H9 (cell line): ENCODE data around the gene SRSF4. TPM values are rescaled to one million over a fixed set of nuclear protein-coding genes. Genes with fewer than 3 reads are reported as not detected.

Experiments used
- DNase-seq: peaks from one replicate; pipeline ENCODE4 v3.0.0-alpha.2; 2017
- H2AFZ ChIP-seq: one replicate; pipeline ENCODE4 v1.6.1; 2013; ENCODE audit warnings: mild to moderate bottlenecking, low read length, control low read depth, moderate library complexity
- H2AK5ac ChIP-seq: 2 replicates; pipeline ENCODE4 v1.6.1; 2013; ENCODE audit warnings: low read length, control low read depth, mixed read lengths; ENCODE audit not compliant: insufficient read length
- H2BK120ac ChIP-seq: one replicate; pipeline ENCODE4 v1.6.1; 2013; ENCODE audit warnings: low read depth, mild to moderate bottlenecking, low read length, control low read depth, inconsistent platforms; ENCODE audit not compliant: poor library complexity, severe bottlenecking
- H2BK12ac ChIP-seq: 2 replicates; pipeline ENCODE4 v1.6.1; 2013; ENCODE audit warnings: low read length, control low read depth, mixed read lengths, low read depth; ENCODE audit not compliant: insufficient read length
- H2BK15ac ChIP-seq: 2 replicates; pipeline ENCODE4 v1.6.1; 2013; ENCODE audit warnings: low read depth, low read length, control low read depth
- H2BK20ac ChIP-seq: one replicate; pipeline ENCODE4 v1.6.1; 2013; ENCODE audit warnings: low read depth, mild to moderate bottlenecking, low read length, control low read depth, inconsistent platforms; ENCODE audit not compliant: poor library complexity, severe bottlenecking
- H2BK5ac ChIP-seq: 2 replicates; pipeline ENCODE4 v1.6.1; 2013; ENCODE audit warnings: low read length, control low read depth, mixed read lengths; ENCODE audit not compliant: insufficient read length
- H3K14ac ChIP-seq: 2 replicates; pipeline ENCODE4 v1.6.1; 2013; ENCODE audit warnings: low read length, control low read depth; ENCODE audit not compliant: insufficient read depth
- H3K18ac ChIP-seq: 2 replicates; pipeline ENCODE4 v1.6.1; 2013; ENCODE audit warnings: low read depth, mild to moderate bottlenecking, mixed read lengths, low read length, control low read depth; ENCODE audit not compliant: insufficient read length
- H3K23ac ChIP-seq: 2 replicates; pipeline ENCODE4 v1.6.1; 2013; ENCODE audit warnings: low read length, control low read depth, mixed read lengths, low read depth; ENCODE audit not compliant: insufficient read length
- H3K23me2 ChIP-seq: 2 replicates; pipeline ENCODE4 v1.6.1; 2013; ENCODE audit warnings: low read depth, mild to moderate bottlenecking, mixed read lengths, low read length, control low read depth; ENCODE audit not compliant: insufficient read length, poor library complexity, severe bottlenecking
- H3K27ac ChIP-seq: 2 replicates; pipeline ENCODE4 v1.5.1; 2013; ENCODE audit warnings: low read length, control low read depth, mixed read lengths, low read depth; ENCODE audit not compliant: insufficient read length
- H3K27me3 ChIP-seq: 2 replicates; pipeline ENCODE4 v1.6.1; 2013; ENCODE audit warnings: low read length, control low read depth, inconsistent platforms; ENCODE audit not compliant: insufficient read depth
- H3K4ac ChIP-seq: 2 replicates; pipeline ENCODE4 v1.6.1; 2013; ENCODE audit warnings: low read depth, mild to moderate bottlenecking, control low read depth, inconsistent platforms, low read length, moderate library complexity
- H3K4me1 ChIP-seq: 2 replicates; pipeline ENCODE4 v1.6.1; 2013; ENCODE audit warnings: low read length, control low read depth, inconsistent platforms; ENCODE audit not compliant: insufficient read depth
- H3K4me2 ChIP-seq: 2 replicates; pipeline ENCODE4 v1.6.1; 2013; ENCODE audit warnings: low read length, control low read depth, mixed read lengths; ENCODE audit not compliant: insufficient read length, insufficient read depth
- H3K56ac ChIP-seq: 2 replicates; pipeline ENCODE4 v1.6.1; 2013; ENCODE audit warnings: low read depth, mild to moderate bottlenecking, mixed read lengths, low read length, control low read depth; ENCODE audit not compliant: insufficient read length
- H3K79me1 ChIP-seq: 2 replicates; pipeline ENCODE4 v1.6.1; 2013; ENCODE audit warnings: low read depth, mild to moderate bottlenecking, moderate library complexity, low read length, control low read depth, inconsistent platforms; ENCODE audit not compliant: insufficient read depth, poor library complexity, severe bottlenecking
- H3K79me2 ChIP-seq: 2 replicates; pipeline ENCODE4 v1.6.1; 2013; ENCODE audit warnings: low read length, control low read depth, inconsistent platforms; ENCODE audit not compliant: insufficient read depth
- H3K9ac ChIP-seq: 2 replicates; pipeline ENCODE4 v1.6.1; 2013; ENCODE audit warnings: low read length, control low read depth, mixed read lengths; ENCODE audit not compliant: insufficient read length; ENCODE audit errors: extremely low read depth
- H3K9me3 ChIP-seq: one replicate; pipeline ENCODE4 v1.6.1; 2013; ENCODE audit warnings: low read depth, low read length, inconsistent platforms; ENCODE audit not compliant: control insufficient read depth
- H3T11ph ChIP-seq: one replicate; pipeline ENCODE4 v1.6.1; 2013; ENCODE audit warnings: mild to moderate bottlenecking, low read length, control low read depth, inconsistent platforms
- H4K20me1 ChIP-seq: one replicate; pipeline ENCODE4 v1.6.1; 2013; ENCODE audit not compliant: control insufficient read depth, insufficient read length, insufficient read depth
- H4K5ac ChIP-seq: 2 replicates; pipeline ENCODE4 v1.6.1; 2013; ENCODE audit warnings: low read depth, mild to moderate bottlenecking, mixed read lengths, low read length, control low read depth; ENCODE audit not compliant: insufficient read length
- H4K8ac ChIP-seq: replicated peaks from 2 replicates; pipeline ENCODE4 v1.6.1; 2013; ENCODE audit warnings: low read length, control low read depth, mixed read lengths, low read depth; ENCODE audit not compliant: insufficient read length
- H4K91ac ChIP-seq: 2 replicates; pipeline ENCODE4 v1.6.1; 2013; ENCODE audit warnings: low read depth, mild to moderate bottlenecking, moderate library complexity, mixed read lengths, low read length, control low read depth; ENCODE audit not compliant: insufficient read length
- H3K27ac Mint-ChIP-seq, 3 experiments: 2 replicates in 2 of 3; 3 replicates in 1 of 3; pipeline ENCODE4 v1.8.0; 2020 to 2021; ENCODE audit warnings: mixed read lengths in 3 of 3, mild to moderate bottlenecking in 1 of 3, moderate library complexity in 1 of 3
- H3K27me3 Mint-ChIP-seq: 2 replicates; pipeline ENCODE4 v1.8.0; 2021; ENCODE audit warnings: low read depth, mild to moderate bottlenecking, moderate library complexity, mixed read lengths
- H3K36me3 Mint-ChIP-seq, 3 experiments: 2 replicates in 2 of 3; 3 replicates in 1 of 3; pipeline ENCODE4 v1.8.0; 2020 to 2021; ENCODE audit warnings: low read depth in 3 of 3, mixed read lengths in 3 of 3; ENCODE audit not compliant: insufficient read depth in 1 of 3
- H3K4me1 Mint-ChIP-seq, 2 experiments: 2 replicates each; pipeline ENCODE4 v1.8.0; 2020; ENCODE audit warnings: mixed read lengths in 2 of 2
- H3K4me3 Mint-ChIP-seq, 2 experiments: 2 replicates in 1 of 2; 3 replicates in 1 of 2; pipeline ENCODE4 v1.8.0; 2020 to 2021; ENCODE audit warnings: mild to moderate bottlenecking in 2 of 2, mixed read lengths in 2 of 2, moderate library complexity in 1 of 2
- H3K9me3 Mint-ChIP-seq, 2 experiments: 2 replicates in 1 of 2; 3 replicates in 1 of 2; pipeline ENCODE4 v1.8.0; 2020; ENCODE audit warnings: mild to moderate bottlenecking in 2 of 2, mixed read lengths in 2 of 2, moderate library complexity in 1 of 2
- CTCF ChIP-seq: fragments of 200-600 bp; sonication (generic); conservative IDR thresholded peaks from 3 replicates; pipeline ENCODE4 v1.8.0; 2021; ENCODE audit warnings: antibody characterized with exemption, mild to moderate bottlenecking
- WGBS: extraction: QIAGEN DNeasy Blood & Tissue Kit; methylation state at CpG from one replicate; pipeline ENCODE4 v1.1.7; 2013; ENCODE audit warnings: missing lambda C conversion rate, low lambda C conversion rate, mixed read lengths; ENCODE audit not compliant: insufficient read length; ENCODE audit errors: extremely low coverage; 5-methylcytosine and 5-hydroxymethylcytosine counted together
- total RNA-seq: library from RNA; stranded (reverse); gene quantifications from 2 replicates; pipeline ENCODE4 v1.2.1, GENCODE V29; 2021

The SRSF4 gene
- total RNA-seq, 1 experiment from 2014 or later: 90.6 TPM

GRCh38 chr1:29167904-29168303, 13.8 kb downstream of the SRSF4 start:
- H3K27ac Mint-ChIP-seq: no peak overlapping the region; a peak in 1 of 7 replicates
- Histone ChIP-seq H3K23me2 (no peaks in the 10 kb centered on the region), H3K79me1 (peaks cover 6% of the 10 kb centered on the region), H2BK120ac (no peak overlapping the region), H2AK5ac (no peak overlapping the region), H2BK20ac (no peak overlapping the region), H3K9ac (no peak overlapping the region), H2BK15ac (no peak overlapping the region), H4K20me1 (no peaks in the 10 kb centered on the region), H2AFZ (no peak overlapping the region), H3K79me2 (peaks cover 22% of the 10 kb centered on the region; the same call in 1 of the 2 replicates), H3K4me1 (peaks cover 26% of the 10 kb centered on the region), H4K5ac (no peak overlapping the region), H3K23ac (no peak overlapping the region), H3K4me2 (no peak overlapping the region), H2BK12ac (no peak overlapping the region), H2BK5ac (no peak overlapping the region), H3K9me3 (no peaks in the 10 kb centered on the region), H3K4ac (no peak overlapping the region), H3K27me3 (no peaks in the 10 kb centered on the region), H4K8ac (no peak overlapping the region), H3K14ac (no peak overlapping the region), H3K56ac (no peak overlapping the region), H3T11ph (no peak overlapping the region), H3K27ac (no peak overlapping the region), H3K18ac (no peak overlapping the region), H4K91ac (no peak overlapping the region)
- no peaks in the 10 kb centered on the region for H3K27me3 Mint-ChIP-seq
- peaks cover 6 to 35% (median 25%) of the 10 kb centered on the region in 3 experiments; a peak in 6 of 7 replicates for H3K36me3 Mint-ChIP-seq
- no peaks in the 10 kb centered on the region for H3K9me3 Mint-ChIP-seq
- H3K4me3 Mint-ChIP-seq: no peak overlapping the region
- no CpG with 5 or more reads among the region's 9 CpGs for WGBS
- TF ChIP-seq CTCF: no peak
- H3K4me1 Mint-ChIP-seq: peaks cover 72 to 78% of the 10 kb centered on the region in 2 experiments
- DNase-seq: no peak
